WTC11 (cell line): ENCODE data around the gene MYOF.

Experiments
- CREB1 ChIP-seq: sonication (generic); formaldehyde crosslinking; IDR thresholded peaks from 2 replicates; pipeline ENCODE4 v1.8.0; 2023; ENCODE audit warnings: mild to moderate bottlenecking, missing genetic modification reagents
- ELF4 ChIP-seq: sonication (generic); formaldehyde crosslinking; IDR thresholded peaks from 2 replicates; pipeline ENCODE4 v1.8.1; 2022; ENCODE audit warnings: low read depth, mild to moderate bottlenecking, moderate library complexity, missing genetic modification reagents
- FOXJ3 ChIP-seq: sonication (generic); formaldehyde crosslinking; IDR thresholded peaks from 2 replicates; pipeline ENCODE4 v1.9.0; 2021; ENCODE audit warnings: missing genetic modification reagents, mild to moderate bottlenecking, borderline replicate concordance
- JUN ChIP-seq: sonication (generic); formaldehyde crosslinking; IDR thresholded peaks from 2 replicates; pipeline ENCODE4 v1.8.0; 2023; ENCODE audit warnings: mild to moderate bottlenecking, missing genetic modification reagents
- RORB ChIP-seq: fragments of 250-450 bp; sonication (Bioruptor Pico); IDR thresholded peaks from 2 replicates; pipeline ENCODE4 v1.9.0; 2021; ENCODE audit warnings: mild to moderate bottlenecking
- SOX15 ChIP-seq: fragments of 250-450 bp; sonication (Bioruptor Pico); IDR thresholded peaks from 2 replicates; pipeline ENCODE4 v1.9.0; 2021; ENCODE audit warnings: mild to moderate bottlenecking
- ZNF138 ChIP-seq: sonication (generic); formaldehyde crosslinking; conservative IDR thresholded peaks from 2 replicates; pipeline ENCODE4 v1.8.1; 2022; ENCODE audit warnings: mild to moderate bottlenecking, moderate library complexity, missing genetic modification reagents
- TF ChIP-seq, protein P1 (sequence below): fragments of 200-600 bp; IDR thresholded peaks from 2 replicates; pipeline ENCODE4 v1.8.0; 2022; ENCODE audit warnings: antibody characterized with exemption
- TF ChIP-seq, protein P2 (sequence below): sonication (generic); formaldehyde crosslinking; IDR thresholded peaks from 2 replicates; pipeline ENCODE4 v1.8.0; 2022; ENCODE audit warnings: mild to moderate bottlenecking, missing genetic modification reagents
- TF ChIP-seq, protein P3 (sequence below): sonication (generic); formaldehyde crosslinking; IDR thresholded peaks from 2 replicates; pipeline ENCODE4 v1.8.1; 2022; ENCODE audit warnings: missing genetic modification reagents, borderline replicate concordance
- TF ChIP-seq, protein P4 (sequence below): sonication (generic); formaldehyde crosslinking; IDR thresholded peaks from 2 replicates; pipeline ENCODE4 v1.8.1; 2022; ENCODE audit warnings: mild to moderate bottlenecking, missing genetic modification reagents, moderate library complexity, borderline replicate concordance
- TF ChIP-seq, protein P5 (sequence below): sonication (generic); formaldehyde crosslinking; IDR thresholded peaks from 2 replicates; pipeline ENCODE4 v1.8.1; 2023; ENCODE audit warnings: mild to moderate bottlenecking, missing genetic modification reagents, moderate library complexity
- TF ChIP-seq, protein P6 (sequence below): sonication (generic); formaldehyde crosslinking; IDR thresholded peaks from 2 replicates; pipeline ENCODE4 v1.8.0; 2022; ENCODE audit warnings: mild to moderate bottlenecking, missing genetic modification reagents
- TF ChIP-seq, protein P7 (sequence below): sonication (generic); formaldehyde crosslinking; IDR thresholded peaks from 2 replicates; pipeline ENCODE4 v1.8.1; 2022; ENCODE audit warnings: low read depth, missing genetic modification reagents, borderline replicate concordance

DNA sequence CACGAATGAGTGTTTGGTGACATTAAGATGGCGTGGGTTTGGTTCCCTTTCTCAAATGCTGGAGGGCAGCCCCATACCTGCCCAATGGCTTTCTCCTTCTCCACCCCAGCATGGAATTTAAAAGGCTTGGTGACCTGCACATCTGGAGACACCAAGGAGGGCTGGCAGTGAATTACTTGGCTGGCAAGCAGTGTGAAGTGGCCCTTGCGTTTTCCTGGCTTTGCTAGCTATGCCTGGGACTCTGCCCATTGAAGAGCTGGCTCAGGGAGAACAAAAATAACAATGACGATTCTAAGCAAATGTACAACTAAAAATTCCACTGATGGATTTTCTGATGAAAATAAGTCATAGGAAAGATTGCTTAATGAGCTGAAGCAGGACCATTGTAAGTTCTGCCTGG lies 204.8 kb downstream of the MYOF start:
- TF ChIP-seq, protein P1, sequence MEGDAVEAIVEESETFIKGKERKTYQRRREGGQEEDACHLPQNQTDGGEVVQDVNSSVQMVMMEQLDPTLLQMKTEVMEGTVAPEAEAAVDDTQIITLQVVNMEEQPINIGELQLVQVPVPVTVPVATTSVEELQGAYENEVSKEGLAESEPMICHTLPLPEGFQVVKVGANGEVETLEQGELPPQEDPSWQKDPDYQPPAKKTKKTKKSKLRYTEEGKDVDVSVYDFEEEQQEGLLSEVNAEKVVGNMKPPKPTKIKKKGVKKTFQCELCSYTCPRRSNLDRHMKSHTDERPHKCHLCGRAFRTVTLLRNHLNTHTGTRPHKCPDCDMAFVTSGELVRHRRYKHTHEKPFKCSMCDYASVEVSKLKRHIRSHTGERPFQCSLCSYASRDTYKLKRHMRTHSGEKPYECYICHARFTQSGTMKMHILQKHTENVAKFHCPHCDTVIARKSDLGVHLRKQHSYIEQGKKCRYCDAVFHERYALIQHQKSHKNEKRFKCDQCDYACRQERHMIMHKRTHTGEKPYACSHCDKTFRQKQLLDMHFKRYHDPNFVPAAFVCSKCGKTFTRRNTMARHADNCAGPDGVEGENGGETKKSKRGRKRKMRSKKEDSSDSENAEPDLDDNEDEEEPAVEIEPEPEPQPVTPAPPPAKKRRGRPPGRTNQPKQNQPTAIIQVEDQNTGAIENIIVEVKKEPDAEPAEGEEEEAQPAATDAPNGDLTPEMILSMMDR, result no peak
- TF ChIP-seq, protein P2, sequence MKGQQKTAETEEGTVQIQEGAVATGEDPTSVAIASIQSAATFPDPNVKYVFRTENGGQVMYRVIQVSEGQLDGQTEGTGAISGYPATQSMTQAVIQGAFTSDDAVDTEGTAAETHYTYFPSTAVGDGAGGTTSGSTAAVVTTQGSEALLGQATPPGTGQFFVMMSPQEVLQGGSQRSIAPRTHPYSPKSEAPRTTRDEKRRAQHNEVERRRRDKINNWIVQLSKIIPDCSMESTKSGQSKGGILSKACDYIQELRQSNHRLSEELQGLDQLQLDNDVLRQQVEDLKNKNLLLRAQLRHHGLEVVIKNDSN (CRISPR knock-in tag), result no peak
- no peak for TF ChIP-seq JUN
- TF ChIP-seq, protein P3, sequence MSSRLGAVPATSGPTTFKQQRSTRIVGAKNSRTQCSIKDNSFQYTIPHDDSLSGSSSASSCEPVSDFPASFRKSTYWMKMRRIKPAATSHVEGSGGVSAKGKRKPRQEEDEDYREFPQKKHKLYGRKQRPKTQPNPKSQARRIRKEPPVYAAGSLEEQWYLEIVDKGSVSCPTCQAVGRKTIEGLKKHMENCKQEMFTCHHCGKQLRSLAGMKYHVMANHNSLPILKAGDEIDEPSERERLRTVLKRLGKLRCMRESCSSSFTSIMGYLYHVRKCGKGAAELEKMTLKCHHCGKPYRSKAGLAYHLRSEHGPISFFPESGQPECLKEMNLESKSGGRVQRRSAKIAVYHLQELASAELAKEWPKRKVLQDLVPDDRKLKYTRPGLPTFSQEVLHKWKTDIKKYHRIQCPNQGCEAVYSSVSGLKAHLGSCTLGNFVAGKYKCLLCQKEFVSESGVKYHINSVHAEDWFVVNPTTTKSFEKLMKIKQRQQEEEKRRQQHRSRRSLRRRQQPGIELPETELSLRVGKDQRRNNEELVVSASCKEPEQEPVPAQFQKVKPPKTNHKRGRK (CRISPR knock-in tag), result no peak
- TF ChIP-seq, protein P4, sequence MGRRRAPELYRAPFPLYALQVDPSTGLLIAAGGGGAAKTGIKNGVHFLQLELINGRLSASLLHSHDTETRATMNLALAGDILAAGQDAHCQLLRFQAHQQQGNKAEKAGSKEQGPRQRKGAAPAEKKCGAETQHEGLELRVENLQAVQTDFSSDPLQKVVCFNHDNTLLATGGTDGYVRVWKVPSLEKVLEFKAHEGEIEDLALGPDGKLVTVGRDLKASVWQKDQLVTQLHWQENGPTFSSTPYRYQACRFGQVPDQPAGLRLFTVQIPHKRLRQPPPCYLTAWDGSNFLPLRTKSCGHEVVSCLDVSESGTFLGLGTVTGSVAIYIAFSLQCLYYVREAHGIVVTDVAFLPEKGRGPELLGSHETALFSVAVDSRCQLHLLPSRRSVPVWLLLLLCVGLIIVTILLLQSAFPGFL (CRISPR knock-in tag), result no peak
- TF ChIP-seq RORB (CRISPR knock-in tag), result no peak
- no peak for TF ChIP-seq FOXJ3 (CRISPR knock-in tag)
- no peak for TF ChIP-seq ELF4
- TF ChIP-seq, protein P5, sequence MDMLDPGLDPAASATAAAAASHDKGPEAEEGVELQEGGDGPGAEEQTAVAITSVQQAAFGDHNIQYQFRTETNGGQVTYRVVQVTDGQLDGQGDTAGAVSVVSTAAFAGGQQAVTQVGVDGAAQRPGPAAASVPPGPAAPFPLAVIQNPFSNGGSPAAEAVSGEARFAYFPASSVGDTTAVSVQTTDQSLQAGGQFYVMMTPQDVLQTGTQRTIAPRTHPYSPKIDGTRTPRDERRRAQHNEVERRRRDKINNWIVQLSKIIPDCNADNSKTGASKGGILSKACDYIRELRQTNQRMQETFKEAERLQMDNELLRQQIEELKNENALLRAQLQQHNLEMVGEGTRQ (CRISPR knock-in tag), result no peak
- TF ChIP-seq, protein P6, sequence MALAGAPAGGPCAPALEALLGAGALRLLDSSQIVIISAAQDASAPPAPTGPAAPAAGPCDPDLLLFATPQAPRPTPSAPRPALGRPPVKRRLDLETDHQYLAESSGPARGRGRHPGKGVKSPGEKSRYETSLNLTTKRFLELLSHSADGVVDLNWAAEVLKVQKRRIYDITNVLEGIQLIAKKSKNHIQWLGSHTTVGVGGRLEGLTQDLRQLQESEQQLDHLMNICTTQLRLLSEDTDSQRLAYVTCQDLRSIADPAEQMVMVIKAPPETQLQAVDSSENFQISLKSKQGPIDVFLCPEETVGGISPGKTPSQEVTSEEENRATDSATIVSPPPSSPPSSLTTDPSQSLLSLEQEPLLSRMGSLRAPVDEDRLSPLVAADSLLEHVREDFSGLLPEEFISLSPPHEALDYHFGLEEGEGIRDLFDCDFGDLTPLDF (CRISPR knock-in tag), result no peak
- TF ChIP-seq ZNF138, result no peak
- TF ChIP-seq SOX15 (CRISPR knock-in tag), result no peak
- TF ChIP-seq, protein P7, sequence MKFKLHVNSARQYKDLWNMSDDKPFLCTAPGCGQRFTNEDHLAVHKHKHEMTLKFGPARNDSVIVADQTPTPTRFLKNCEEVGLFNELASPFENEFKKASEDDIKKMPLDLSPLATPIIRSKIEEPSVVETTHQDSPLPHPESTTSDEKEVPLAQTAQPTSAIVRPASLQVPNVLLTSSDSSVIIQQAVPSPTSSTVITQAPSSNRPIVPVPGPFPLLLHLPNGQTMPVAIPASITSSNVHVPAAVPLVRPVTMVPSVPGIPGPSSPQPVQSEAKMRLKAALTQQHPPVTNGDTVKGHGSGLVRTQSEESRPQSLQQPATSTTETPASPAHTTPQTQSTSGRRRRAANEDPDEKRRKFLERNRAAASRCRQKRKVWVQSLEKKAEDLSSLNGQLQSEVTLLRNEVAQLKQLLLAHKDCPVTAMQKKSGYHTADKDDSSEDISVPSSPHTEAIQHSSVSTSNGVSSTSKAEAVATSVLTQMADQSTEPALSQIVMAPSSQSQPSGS (CRISPR knock-in tag), result no peak
- TF ChIP-seq CREB1 (CRISPR knock-in tag), result no peak
